Measurements from ENCODE around the gene MYH11. TPM values are rescaled to one million over a fixed set of nuclear protein-coding genes. Genes with fewer than 3 reads are reported as not detected.

MYH11 gene
- total and polyA plus RNA-seq, 10 of the 15 experiments (the other 5 are each of a cell fraction or from before 2014, with no cell fraction given): 0.01 to 1.9 (median 0.13) TPM; not detected in 1

DNA sequence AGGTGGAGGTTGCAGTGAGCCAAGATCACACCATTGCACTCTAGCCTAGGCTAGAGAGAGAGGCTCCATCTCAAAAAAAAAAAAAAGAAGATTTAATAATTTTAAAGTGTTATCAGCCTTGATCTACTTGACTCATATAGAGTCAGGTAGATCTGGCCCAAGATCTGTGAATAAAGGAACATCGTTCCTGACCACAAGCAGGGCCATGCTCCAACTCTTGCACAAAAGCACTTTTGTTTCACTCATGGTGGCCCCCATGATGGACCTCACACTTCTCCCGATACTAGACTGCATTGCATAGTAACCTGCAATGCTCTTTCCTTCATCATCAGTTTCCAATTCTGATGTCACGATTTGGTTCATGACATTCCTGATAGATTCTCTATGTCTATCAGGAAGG lies 5.2 kb upstream of the MYH11 start:
- intact Hi-C loops (cut with micrococcal nuclease; ENCODE audit: unreplicated experiment): no loop called here
- no peak overlapping the region for H3K4me3 ChIP-seq
- peaks cover 9 to 10% of the 10 kb centered on the region in 2 experiments for H3K27me3 ChIP-seq (replicated peaks in 1 of 2; ENCODE audit: control insufficient read depth in 2 of 2, insufficient read depth in 2 of 2, low read length in 1 of 2)
- no peaks in the 10 kb centered on the region for H4K20me1 ChIP-seq (ENCODE audit: control insufficient read depth, insufficient read depth)
- TF ChIP-seq SUPT20H (IDR thresholded peaks at IDR 0.05; ENCODE audit: borderline replicate concordance, control insufficient read depth, low read depth, low read length) (no peak), IRF5 (IDR thresholded peaks at IDR 0.05; ENCODE audit: borderline replicate concordance) (no peak), SREBF1 (IDR thresholded peaks at IDR 0.05; ENCODE audit: low read length) (no peak), ATF2 (IDR thresholded peaks at IDR 0.05; ENCODE audit: low read length) (no peak), SIX5 (IDR thresholded peaks at IDR 0.05; ENCODE audit: low read depth, low read length, severe bottlenecking) (no peak), RELB (IDR thresholded peaks at IDR 0.05; ENCODE audit: low read depth) (no peak), SMC3 (IDR thresholded peaks at IDR 0.05; ENCODE audit: borderline replicate concordance, low read length) (no peak), MLLT1 (IDR thresholded peaks at IDR 0.05) (no peak)
- TF ChIP-seq, protein P1, sequence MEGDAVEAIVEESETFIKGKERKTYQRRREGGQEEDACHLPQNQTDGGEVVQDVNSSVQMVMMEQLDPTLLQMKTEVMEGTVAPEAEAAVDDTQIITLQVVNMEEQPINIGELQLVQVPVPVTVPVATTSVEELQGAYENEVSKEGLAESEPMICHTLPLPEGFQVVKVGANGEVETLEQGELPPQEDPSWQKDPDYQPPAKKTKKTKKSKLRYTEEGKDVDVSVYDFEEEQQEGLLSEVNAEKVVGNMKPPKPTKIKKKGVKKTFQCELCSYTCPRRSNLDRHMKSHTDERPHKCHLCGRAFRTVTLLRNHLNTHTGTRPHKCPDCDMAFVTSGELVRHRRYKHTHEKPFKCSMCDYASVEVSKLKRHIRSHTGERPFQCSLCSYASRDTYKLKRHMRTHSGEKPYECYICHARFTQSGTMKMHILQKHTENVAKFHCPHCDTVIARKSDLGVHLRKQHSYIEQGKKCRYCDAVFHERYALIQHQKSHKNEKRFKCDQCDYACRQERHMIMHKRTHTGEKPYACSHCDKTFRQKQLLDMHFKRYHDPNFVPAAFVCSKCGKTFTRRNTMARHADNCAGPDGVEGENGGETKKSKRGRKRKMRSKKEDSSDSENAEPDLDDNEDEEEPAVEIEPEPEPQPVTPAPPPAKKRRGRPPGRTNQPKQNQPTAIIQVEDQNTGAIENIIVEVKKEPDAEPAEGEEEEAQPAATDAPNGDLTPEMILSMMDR (IDR thresholded peaks at IDR 0.05 in 2 of 3, conservative IDR thresholded peaks at IDR 0.05 in 1 of 3; ENCODE audit: control insufficient read depth in 2 of 3, extremely low read depth in 1 of 3, insufficient read depth in 1 of 3, low read depth in 3 of 3, low read length in 3 of 3): no peak
- SMC1A ChIA-PET (ENCODE audit: uncharacterized antibody, unreplicated experiment): interaction anchor here (1.6 kb wide), 1 partner anchor 11 kb away, joined by 6 read pairs; no protein-coding TSS in a partner anchor
- peaks cover 0 to 3% of the 10 kb centered on the region in 2 experiments; a peak in 1 of 4 replicates for H3K36me3 ChIP-seq (ENCODE audit: control insufficient read depth in 2 of 2, insufficient read depth in 2 of 2, low read length in 1 of 2)
- H3K27ac ChIP-seq (ENCODE audit: control insufficient read depth, insufficient read depth): no peak overlapping the region
- FAIRE-seq (no peak), DNase-seq (ENCODE audit: low read depth, low spot score) (no peak), ATAC-seq (no peak)
- POLR2A ChIA-PET: no interaction called here
- H3K9me3 ChIP-seq (replicated peaks; ENCODE audit: control insufficient read depth, insufficient read depth, low read length): no peaks in the 10 kb centered on the region
- H3K4me2 ChIP-seq (ENCODE audit: control insufficient read depth, insufficient read depth): no peak overlapping the region
- no peak overlapping the region for H3K9ac ChIP-seq (ENCODE audit: control insufficient read depth, insufficient read depth, low read length)
- no TSS peak for BruUV-seq (replicated peaks)
- RAD21 ChIA-PET (ENCODE audit: unreplicated experiment): no interaction called here
- H3K4me1 ChIP-seq (ENCODE audit: control insufficient read depth, insufficient read depth, low read length): peaks cover 4% of the 10 kb centered on the region; the same call in 1 of the 2 replicates
- WGBS (ENCODE audit: insufficient coverage, insufficient replicate concordance, low lambda C conversion rate, missing lambda C conversion rate): 55% methylated on average over 3 of the region's 3 CpGs
- CTCF ChIA-PET: no interaction called here
- H3K79me2 ChIP-seq (ENCODE audit: control insufficient read depth, insufficient read depth, low read length): no peaks in the 10 kb centered on the region
- in situ Hi-C loops (cut with MboI): no loop called here
- H2AFZ ChIP-seq (ENCODE audit: control insufficient read depth, low read depth, low read length): no peak overlapping the region
